ENCODE data around the gene RASD1. TPM values are rescaled to one million over a fixed set of nuclear protein-coding genes. Genes with fewer than 3 reads are reported as not detected.
A peak's percentile ranks its signal among the peaks of the same experiment; 100 is the strongest.
"Not testable (repeated sequence)": the region's sequence is repeated elsewhere in the genome, so short reads cannot be mapped to it uniquely, and the experiment has no call there.

The RASD1 gene
- total and polyA plus RNA-seq, 7 experiments from 2014 or later: 0.35 to 2.5 (median 1.0) TPM; not detected in 2

DNA sequence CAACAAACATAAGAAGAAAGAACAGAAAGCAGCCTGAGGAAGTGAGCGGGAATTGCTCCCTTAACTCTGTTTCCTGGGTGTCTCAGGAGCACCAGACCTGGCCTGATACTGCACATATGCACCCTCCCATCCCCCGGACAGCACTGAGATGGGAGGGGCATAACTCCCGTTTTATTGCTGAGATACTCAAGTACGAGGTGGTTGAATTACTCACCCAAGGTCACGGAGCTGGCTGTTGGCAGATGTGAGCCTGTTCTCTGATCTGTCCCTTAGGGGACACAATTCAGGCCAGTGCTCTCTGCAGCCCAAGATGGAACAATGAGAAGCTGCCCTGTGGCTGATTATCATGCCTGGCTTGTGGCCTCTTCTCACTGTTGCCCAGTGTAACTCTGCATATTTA lies 28.5 kb downstream of the RASD1 start:
- H3K36me3 ChIP-seq (ENCODE audit: control insufficient read depth in 2 of 3, insufficient read depth in 3 of 3, low read length in 3 of 3): no peaks in the 10 kb centered on the region
- intact Hi-C loops (cut with micrococcal nuclease): no loop called here
- no peaks in the 10 kb centered on the region for H3K4me1 ChIP-seq (ENCODE audit: control insufficient read depth in 2 of 2, insufficient read depth in 2 of 2, low read length in 2 of 2)
- Mint-ChIP-seq H3K27me3 (peaks cover 12 to 20% (median 17%) of the 10 kb centered on the region in 5 donors), H3K36me3 (no peaks in the 10 kb centered on the region), H3K4me3 (no peak overlapping the region), H3K9me3 (peaks cover 0 to 3% (median 0%) of the 10 kb centered on the region in 11 donors), H3K27ac (no peak overlapping the region), H3K4me1 (no peaks in the 10 kb centered on the region)
- ATAC-seq (no peak), DNase-seq (no peak)
- CTCF ChIA-PET: interaction anchor here (0.8 to 1.6 kb wide), 2 partner anchors 29 to 32 kb away, joined by 3 to 5 read pairs; no protein-coding TSS in a partner anchor
- POLR2A ChIA-PET: no interaction called here
- no peaks in the 10 kb centered on the region for H3K27me3 ChIP-seq (ENCODE audit: control insufficient read depth in 2 of 2, insufficient read depth in 2 of 2, low read length in 2 of 2)
- no peak overlapping the region for H3K4me3 ChIP-seq (ENCODE audit: low read length)
- H3K27ac ChIP-seq (ENCODE audit: low read depth, low read length): no peak overlapping the region
- no peaks in the 10 kb centered on the region for H3K9me3 ChIP-seq (ENCODE audit: control insufficient read depth in 2 of 3, low read length in 3 of 3)

DNA sequence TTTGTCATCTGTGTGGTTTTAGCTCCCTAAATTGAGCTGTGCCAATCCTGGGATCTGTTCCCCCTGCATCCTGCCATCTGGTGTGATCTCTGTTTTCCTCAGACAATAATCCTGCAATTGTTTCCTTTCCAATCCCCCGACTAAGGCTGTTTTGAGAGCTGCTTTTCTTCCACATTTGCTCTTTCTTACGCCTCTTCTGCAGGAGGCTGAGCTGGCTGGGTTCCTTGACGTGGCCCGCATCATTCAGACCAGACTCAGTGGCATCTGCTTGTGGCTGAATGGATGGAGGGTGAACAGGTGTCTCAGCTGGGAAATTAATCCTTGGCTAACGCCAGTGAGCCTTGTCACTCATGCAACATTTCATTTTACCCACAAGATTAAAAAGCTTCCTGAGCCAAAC lies 29.2 kb downstream of the RASD1 start:
- Mint-ChIP-seq H3K27ac (no peak overlapping the region), H3K4me1 (no peaks in the 10 kb centered on the region), H3K9me3 (peaks cover 0 to 3% (median 0%) of the 10 kb centered on the region in 11 donors), H3K4me3 (no peak overlapping the region), H3K36me3 (no peaks in the 10 kb centered on the region), H3K27me3 (peaks cover 12 to 20% (median 17%) of the 10 kb centered on the region in 5 donors)
- no peak for ATAC-seq
- POLR2A ChIA-PET: no interaction called here
- DNase-seq: no peak
- intact Hi-C loops (cut with micrococcal nuclease): no loop called here
- CTCF ChIA-PET: interaction anchor here (1.6 kb wide), 1 partner anchor 30 kb away, joined by 5 read pairs; no protein-coding TSS in a partner anchor
- Histone ChIP-seq H3K27me3 (ENCODE audit: control insufficient read depth in 2 of 2, insufficient read depth in 2 of 2, low read length in 2 of 2) (no peaks in the 10 kb centered on the region), H3K27ac (ENCODE audit: low read depth, low read length) (no peak overlapping the region), H3K4me3 (ENCODE audit: low read length) (no peak overlapping the region), H3K9me3 (ENCODE audit: control insufficient read depth in 2 of 3, low read length in 3 of 3) (no peaks in the 10 kb centered on the region), H3K36me3 (ENCODE audit: control insufficient read depth in 2 of 3, insufficient read depth in 3 of 3, low read length in 3 of 3) (no peaks in the 10 kb centered on the region), H3K4me1 (ENCODE audit: control insufficient read depth in 2 of 2, insufficient read depth in 2 of 2, low read length in 2 of 2) (no peaks in the 10 kb centered on the region)

DNA sequence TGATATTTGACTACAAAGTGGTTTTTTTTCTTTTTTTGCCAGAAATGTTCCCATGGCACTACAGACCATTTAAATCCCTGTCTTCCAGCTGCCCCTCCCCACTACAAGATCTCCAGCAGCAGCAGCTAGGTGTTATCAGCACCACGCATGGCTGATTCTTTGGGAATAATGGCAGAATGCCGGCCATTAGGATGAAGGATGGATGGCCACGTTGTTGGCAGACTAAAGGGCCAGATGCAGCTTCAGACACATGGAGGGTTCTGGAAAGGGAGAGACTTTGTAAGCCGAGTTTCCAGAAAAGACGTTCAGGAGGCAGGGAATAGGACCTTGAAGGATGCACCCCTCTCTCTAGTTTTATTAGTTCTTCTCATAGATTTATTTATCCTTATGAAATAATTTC lies 29.7 kb downstream of the RASD1 start:
- ATAC-seq (no peak), DNase-seq (no peak)
- H3K9me3 ChIP-seq (ENCODE audit: control insufficient read depth in 2 of 3, low read length in 3 of 3): no peaks in the 10 kb centered on the region
- no peaks in the 10 kb centered on the region for H3K36me3 Mint-ChIP-seq
- POLR2A ChIA-PET: no interaction called here
- H3K27ac Mint-ChIP-seq: no peak overlapping the region
- CTCF ChIA-PET: interaction anchor here (0.7 kb wide), 1 partner anchor 126 kb away, joined by 3 read pairs; no protein-coding TSS in a partner anchor
- peaks cover 0 to 3% (median 0%) of the 10 kb centered on the region in 11 donors for H3K9me3 Mint-ChIP-seq
- H3K27ac ChIP-seq (ENCODE audit: low read depth, low read length): no peak overlapping the region
- H3K4me3 ChIP-seq (ENCODE audit: low read length): no peak overlapping the region
- no peak overlapping the region for H3K4me3 Mint-ChIP-seq
- H3K27me3 ChIP-seq (ENCODE audit: control insufficient read depth in 2 of 2, insufficient read depth in 2 of 2, low read length in 2 of 2): no peaks in the 10 kb centered on the region
- H3K36me3 ChIP-seq (ENCODE audit: control insufficient read depth in 2 of 3, insufficient read depth in 3 of 3, low read length in 3 of 3): no peaks in the 10 kb centered on the region
- no peaks in the 10 kb centered on the region for H3K4me1 ChIP-seq (ENCODE audit: control insufficient read depth in 2 of 2, insufficient read depth in 2 of 2, low read length in 2 of 2)
- H3K27me3 Mint-ChIP-seq: peaks cover 12 to 20% (median 17%) of the 10 kb centered on the region in 5 donors
- intact Hi-C loops (cut with micrococcal nuclease): no loop called here
- H3K4me1 Mint-ChIP-seq: no peaks in the 10 kb centered on the region

DNA sequence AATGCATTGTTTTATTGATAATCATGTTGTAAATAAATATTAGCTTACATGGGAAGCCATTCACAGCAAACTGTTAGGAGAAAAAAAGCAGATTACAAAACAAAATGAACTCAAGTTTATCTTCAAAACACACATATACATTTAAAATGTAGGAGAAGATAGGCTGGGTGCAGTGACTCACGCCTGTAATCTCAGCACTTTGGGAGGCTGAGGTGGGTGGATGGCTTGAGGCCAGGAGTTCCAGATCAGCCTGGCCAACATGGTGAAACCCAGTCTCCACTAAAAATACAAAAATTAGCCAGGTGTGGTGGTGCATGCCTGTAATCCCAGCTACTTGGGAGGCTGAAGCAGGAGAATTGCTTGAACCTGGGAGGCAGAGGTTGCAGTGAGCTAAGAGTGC lies 30.3 kb downstream of the RASD1 start:
- ATAC-seq; H3K9me3 ChIP-seq (ENCODE audit: control insufficient read depth in 2 of 3, low read length in 3 of 3); H3K4me3 ChIP-seq (ENCODE audit: low read length); H3K9me3 Mint-ChIP-seq; DNase-seq; H3K4me1 Mint-ChIP-seq; H3K4me3 Mint-ChIP-seq; H3K36me3 Mint-ChIP-seq; H3K27ac ChIP-seq (ENCODE audit: low read depth, low read length); POLR2A ChIA-PET; H3K36me3 ChIP-seq (ENCODE audit: control insufficient read depth in 2 of 3, insufficient read depth in 3 of 3, low read length in 3 of 3); H3K27ac Mint-ChIP-seq; H3K4me1 ChIP-seq (ENCODE audit: control insufficient read depth in 2 of 2, insufficient read depth in 2 of 2, low read length in 2 of 2); intact Hi-C loops (cut with micrococcal nuclease); H3K27me3 ChIP-seq (ENCODE audit: control insufficient read depth in 2 of 2, insufficient read depth in 2 of 2, low read length in 2 of 2): not testable (repeated sequence)
- H3K27me3 Mint-ChIP-seq: peaks cover 12 to 15% (median 13%) of the 10 kb centered on the region in 5 donors
- CTCF ChIA-PET: interaction anchor here (0.7 kb wide), 1 partner anchor 126 kb away, joined by 3 read pairs; no protein-coding TSS in a partner anchor

DNA sequence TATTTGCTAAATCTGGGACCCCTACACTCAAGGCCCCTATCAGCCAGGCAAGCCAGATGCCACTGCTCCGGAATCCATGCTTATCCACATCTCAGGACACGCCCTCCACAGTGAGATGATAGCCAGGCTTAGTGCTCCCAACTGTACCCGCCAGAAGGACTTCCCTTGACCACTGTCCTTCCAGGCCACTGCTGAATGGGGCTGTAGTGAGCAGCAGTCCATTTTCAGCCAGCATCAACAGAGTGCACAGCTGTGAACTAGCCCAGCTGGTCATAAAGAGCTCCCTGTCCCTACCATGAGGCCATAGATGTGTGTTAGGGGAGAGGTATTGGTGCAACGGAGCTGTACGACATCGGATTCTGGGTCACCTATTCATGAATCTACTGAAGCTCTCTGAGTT lies 32.4 kb downstream of the RASD1 start:
- ATAC-seq (no peak), DNase-seq (no peak)
- Mint-ChIP-seq H3K27ac (no peak overlapping the region), H3K4me3 (no peak overlapping the region), H3K9me3 (peaks cover 0 to 9% (median 4%) of the 10 kb centered on the region in 11 donors), H3K4me1 (peaks cover 0 to 5% (median 0%) of the 10 kb centered on the region in 7 donors), H3K27me3 (peaks cover 11 to 15% (median 12%) of the 10 kb centered on the region in 5 donors), H3K36me3 (peaks cover 0 to 3% (median 0%) of the 10 kb centered on the region in 5 donors)
- ChIA-PET POLR2A (no interaction called here), CTCF (no interaction called here)
- Histone ChIP-seq H3K4me3 (ENCODE audit: low read length) (no peak overlapping the region), H3K27me3 (ENCODE audit: control insufficient read depth in 2 of 2, insufficient read depth in 2 of 2, low read length in 2 of 2) (no peaks in the 10 kb centered on the region), H3K9me3 (ENCODE audit: control insufficient read depth in 2 of 3, low read length in 3 of 3) (no peaks in the 10 kb centered on the region), H3K4me1 (ENCODE audit: control insufficient read depth in 2 of 2, insufficient read depth in 2 of 2, low read length in 2 of 2) (no peaks in the 10 kb centered on the region), H3K36me3 (ENCODE audit: control insufficient read depth in 2 of 3, insufficient read depth in 3 of 3, low read length in 3 of 3) (no peaks in the 10 kb centered on the region), H3K27ac (ENCODE audit: low read depth, low read length) (no peak overlapping the region)
- intact Hi-C loops (cut with micrococcal nuclease): no loop called here

DNA sequence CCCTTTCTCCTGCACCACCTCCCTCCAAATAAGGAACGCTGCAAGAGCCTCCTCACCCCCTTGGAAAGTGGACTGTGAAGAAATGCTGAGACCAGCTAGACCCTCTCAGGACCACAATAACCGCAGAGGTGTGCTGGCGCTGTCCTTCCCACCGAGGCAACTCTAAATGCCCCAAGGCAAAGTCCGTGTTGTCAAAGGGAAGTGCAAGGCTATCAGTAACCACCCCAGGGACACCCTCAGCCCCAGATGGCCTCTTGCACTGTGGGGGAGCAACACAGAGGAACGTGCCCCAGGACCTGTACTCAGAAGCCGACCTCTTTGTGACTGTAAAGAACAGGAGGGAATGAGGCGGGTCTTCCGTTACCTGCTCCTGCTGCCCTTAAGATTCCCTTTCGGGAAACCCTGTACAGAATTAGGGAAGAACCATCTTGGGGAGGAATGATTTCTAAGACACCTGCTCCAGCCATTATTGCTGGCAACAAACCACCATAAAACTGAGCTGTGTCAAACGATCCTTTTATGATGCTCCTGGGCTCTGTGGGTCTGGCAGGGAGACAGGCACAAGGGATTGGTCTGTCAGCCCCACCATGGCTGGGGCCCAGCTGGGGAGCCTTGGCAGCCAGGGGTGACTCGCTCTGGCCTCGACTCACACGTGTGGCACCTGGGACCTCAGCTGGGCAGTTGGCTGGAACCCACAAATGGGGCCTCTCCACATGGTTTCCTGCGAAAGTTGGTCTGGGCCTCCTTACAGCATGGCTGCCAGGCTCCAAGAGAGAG lies 34.0 kb downstream of the RASD1 start:
- Mint-ChIP-seq H3K9me3 (peaks cover 0 to 9% (median 4%) of the 10 kb centered on the region in 11 donors), H3K27ac (no peak overlapping the region), H3K27me3 (peaks cover 8 to 15% (median 12%) of the 10 kb centered on the region in 5 donors), H3K4me1 (peaks cover 0 to 5% (median 0%) of the 10 kb centered on the region in 7 donors), H3K4me3 (no peak overlapping the region), H3K36me3 (peaks cover 0 to 3% (median 0%) of the 10 kb centered on the region in 5 donors)
- ATAC-seq (no peak), DNase-seq (no peak)
- H3K27ac ChIP-seq (ENCODE audit: low read depth, low read length): no peak overlapping the region
- ChIA-PET POLR2A (no interaction called here), CTCF (no interaction called here)
- H3K4me1 ChIP-seq (ENCODE audit: control insufficient read depth in 2 of 2, insufficient read depth in 2 of 2, low read length in 2 of 2): no peaks in the 10 kb centered on the region
- intact Hi-C loops (cut with micrococcal nuclease): no loop called here
- no peaks in the 10 kb centered on the region for H3K27me3 ChIP-seq (ENCODE audit: control insufficient read depth in 2 of 2, insufficient read depth in 2 of 2, low read length in 2 of 2)
- no peaks in the 10 kb centered on the region for H3K36me3 ChIP-seq (ENCODE audit: control insufficient read depth in 2 of 3, insufficient read depth in 3 of 3, low read length in 3 of 3)
- no peak overlapping the region for H3K4me3 ChIP-seq (ENCODE audit: low read length)
- no peaks in the 10 kb centered on the region for H3K9me3 ChIP-seq (ENCODE audit: control insufficient read depth in 2 of 3, low read length in 3 of 3)

DNA sequence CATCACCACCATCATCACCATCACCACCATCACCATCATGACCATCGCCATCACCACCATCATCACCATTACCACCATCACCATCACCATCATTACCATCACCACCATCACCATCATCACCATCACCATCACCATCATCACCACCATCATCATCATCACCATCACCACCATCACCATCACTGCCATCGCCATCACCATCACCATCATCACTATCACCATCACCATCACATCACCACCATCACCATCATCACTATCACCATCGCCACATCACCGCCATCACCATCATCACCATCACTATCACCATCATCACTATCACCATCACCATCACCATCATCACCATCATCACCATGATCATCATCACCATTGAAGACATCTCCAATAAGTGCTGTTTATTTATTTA lies 36.2 kb downstream of the RASD1 start:
- Mint-ChIP-seq H3K4me3 (no peak overlapping the region), H3K9me3 (peaks cover 0 to 9% (median 4%) of the 10 kb centered on the region in 11 donors), H3K27ac (peak overlapping the region in 1 of 9 donors; percentile 2), H3K4me1 (peaks cover 0 to 5% (median 0%) of the 10 kb centered on the region in 7 donors), H3K36me3 (peaks cover 0 to 3% (median 0%) of the 10 kb centered on the region in 5 donors), H3K27me3 (peaks cover 3 to 10% (median 4%) of the 10 kb centered on the region in 5 donors)
- Histone ChIP-seq H3K36me3 (ENCODE audit: control insufficient read depth in 2 of 3, insufficient read depth in 3 of 3, low read length in 3 of 3) (no peaks in the 10 kb centered on the region), H3K27ac (ENCODE audit: low read depth, low read length) (no peak overlapping the region), H3K9me3 (ENCODE audit: control insufficient read depth in 2 of 3, low read length in 3 of 3) (no peaks in the 10 kb centered on the region), H3K27me3 (ENCODE audit: control insufficient read depth in 2 of 2, insufficient read depth in 2 of 2, low read length in 2 of 2) (no peaks in the 10 kb centered on the region), H3K4me3 (ENCODE audit: low read length) (no peak overlapping the region), H3K4me1 (ENCODE audit: control insufficient read depth in 2 of 2, insufficient read depth in 2 of 2, low read length in 2 of 2) (no peaks in the 10 kb centered on the region)
- POLR2A ChIA-PET: no interaction called here
- DNase-seq (no peak), ATAC-seq (no peak)
- intact Hi-C loops (cut with micrococcal nuclease): no loop called here
- CTCF ChIA-PET: no interaction called here

Measured in naive thymus-derived CD4-positive, alpha-beta T cell (primary cell).